GM18907 (cell line): Measurements from ENCODE around the gene RBM17.
"Not testable (repeated sequence)": the region's sequence is repeated elsewhere in the genome, so short reads cannot be mapped to it uniquely, and the experiment has no call there.

Source experiments
- ATAC-seq: cut with Tn5 transposase; IDR thresholded peaks from one replicate; pipeline ENCODE4 v1.9.1; 2021; ENCODE audit warnings: mild to moderate bottlenecking, moderate library complexity; ENCODE audit not compliant: unreplicated experiment

RBM17 gene

GRCh38 chr10:6108631-6109443, 20.0 kb downstream of the RBM17 start:
- ATAC-seq = no peak

- no peak for ATAC-seq
Observed at GRCh38 chr10:6109444-6109775, 20.6 kb downstream of the RBM17 start.

GRCh38 chr10:6110136-6110535, 21.3 kb downstream of the RBM17 start:
- no peak for ATAC-seq

- ATAC-seq = no peak
Observed at GRCh38 chr10:6112893-6113292, 24.1 kb downstream of the RBM17 start.

- ATAC-seq = no peak
Observed at GRCh38 chr10:6114299-6114698, 25.5 kb downstream of the RBM17 start.

- ATAC-seq = no peak
Observed at GRCh38 chr10:6114805-6115341, 26.0 kb downstream of the RBM17 start.

- no peak for ATAC-seq
Observed at GRCh38 chr10:6115411-6115810, 26.6 kb downstream of the RBM17 start.

GRCh38 chr10:6115824-6116350, 27.1 kb downstream of the RBM17 start:
- no peak for ATAC-seq

GRCh38 chr10:6116806-6117205, 28.0 kb downstream of the RBM17 start:
- no peak for ATAC-seq

GRCh38 chr10:6117711-6118110, 28.9 kb downstream of the RBM17 start:
- no peak for ATAC-seq

GRCh38 chr10:6119423-6119822, 30.6 kb downstream of the RBM17 start:
- no peak for ATAC-seq

GRCh38 chr10:6119962-6120361, 31.1 kb downstream of the RBM17 start:
- no peak for ATAC-seq

- no peak for ATAC-seq
Observed at GRCh38 chr10:6120691-6121090, 31.9 kb downstream of the RBM17 start.

GRCh38 chr10:6121146-6121545, 32.3 kb downstream of the RBM17 start:
- no peak for ATAC-seq

- ATAC-seq = no peak
Observed at GRCh38 chr10:6123532-6123931, 34.7 kb downstream of the RBM17 start.

GRCh38 chr10:6124666-6125065, 35.8 kb downstream of the RBM17 start:
- no peak for ATAC-seq

- ATAC-seq = not testable (repeated sequence)
Observed at GRCh38 chr10:6127461-6127860, 38.6 kb downstream of the RBM17 start.

- no peak for ATAC-seq
Observed at GRCh38 chr10:6128087-6128486, 39.3 kb downstream of the RBM17 start.

- no peak for ATAC-seq
Observed at GRCh38 chr10:6128591-6129251, 39.9 kb downstream of the RBM17 start.

GRCh38 chr10:6130848-6131470, 42.1 kb downstream of the RBM17 start:
- ATAC-seq = no peak

GRCh38 chr10:6133331-6134098, 44.7 kb downstream of the RBM17 start:
- ATAC-seq = no peak
